WI38 (cell line): ENCODE measurements around the gene DDX55.

Experiments
- H3K4me3 ChIP-seq: 2 replicates; pipeline ENCODE4 v1.5.1; 2011; ENCODE audit warnings: low read depth, mild to moderate bottlenecking, control low read depth, low read length
- TF ChIP-seq, protein P1 (sequence below): IDR thresholded peaks from 2 replicates; pipeline ENCODE4 v1.5.1; 2012; ENCODE audit warnings: low read depth, mild to moderate bottlenecking, control low read depth, low read length

DDX55 gene

DNA sequence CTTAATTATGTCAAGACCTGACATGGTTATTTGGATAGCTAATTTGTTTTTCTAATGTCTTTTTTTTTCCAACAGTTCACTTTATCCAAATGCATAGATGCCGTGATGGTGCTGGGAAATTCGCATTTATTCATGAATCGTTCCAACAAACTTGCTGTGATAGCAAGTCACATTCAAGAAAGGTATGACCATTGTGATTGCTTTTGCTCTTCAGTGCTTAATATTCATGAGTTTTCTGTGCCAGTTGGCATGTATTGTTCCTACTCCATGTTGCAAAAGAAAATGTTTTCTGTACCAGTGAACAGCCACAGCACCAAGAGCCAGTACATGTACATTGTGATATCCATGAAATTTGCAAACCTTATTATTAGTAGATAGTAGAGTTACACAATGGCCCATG is 43.5 kb downstream of the DDX55 start:
- no peak overlapping the region for H3K4me3 ChIP-seq
- TF ChIP-seq, protein P1, sequence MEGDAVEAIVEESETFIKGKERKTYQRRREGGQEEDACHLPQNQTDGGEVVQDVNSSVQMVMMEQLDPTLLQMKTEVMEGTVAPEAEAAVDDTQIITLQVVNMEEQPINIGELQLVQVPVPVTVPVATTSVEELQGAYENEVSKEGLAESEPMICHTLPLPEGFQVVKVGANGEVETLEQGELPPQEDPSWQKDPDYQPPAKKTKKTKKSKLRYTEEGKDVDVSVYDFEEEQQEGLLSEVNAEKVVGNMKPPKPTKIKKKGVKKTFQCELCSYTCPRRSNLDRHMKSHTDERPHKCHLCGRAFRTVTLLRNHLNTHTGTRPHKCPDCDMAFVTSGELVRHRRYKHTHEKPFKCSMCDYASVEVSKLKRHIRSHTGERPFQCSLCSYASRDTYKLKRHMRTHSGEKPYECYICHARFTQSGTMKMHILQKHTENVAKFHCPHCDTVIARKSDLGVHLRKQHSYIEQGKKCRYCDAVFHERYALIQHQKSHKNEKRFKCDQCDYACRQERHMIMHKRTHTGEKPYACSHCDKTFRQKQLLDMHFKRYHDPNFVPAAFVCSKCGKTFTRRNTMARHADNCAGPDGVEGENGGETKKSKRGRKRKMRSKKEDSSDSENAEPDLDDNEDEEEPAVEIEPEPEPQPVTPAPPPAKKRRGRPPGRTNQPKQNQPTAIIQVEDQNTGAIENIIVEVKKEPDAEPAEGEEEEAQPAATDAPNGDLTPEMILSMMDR, result no peak

DNA sequence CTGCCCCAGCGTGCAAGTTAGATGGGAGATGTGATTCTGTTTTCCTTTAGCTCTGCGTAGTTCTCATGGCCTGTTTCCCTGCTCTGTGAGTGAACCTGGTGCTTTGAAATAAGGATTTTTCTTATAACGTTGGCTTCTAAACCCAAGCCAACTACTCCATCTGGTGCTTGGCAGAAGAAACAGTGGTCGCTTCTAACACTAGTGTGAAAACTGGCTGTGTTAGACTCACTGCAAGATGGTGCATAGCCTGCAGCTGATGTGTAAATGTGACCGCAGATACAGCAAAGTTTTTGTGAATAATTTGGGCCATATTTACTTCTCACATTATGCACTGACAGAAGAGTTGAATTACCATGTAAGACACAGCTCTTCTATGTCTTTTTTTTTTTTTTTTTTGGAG is 44.0 kb downstream of the DDX55 start:
- H3K4me3 ChIP-seq, result no peak overlapping the region
- TF ChIP-seq, protein P1, result no peak

DNA sequence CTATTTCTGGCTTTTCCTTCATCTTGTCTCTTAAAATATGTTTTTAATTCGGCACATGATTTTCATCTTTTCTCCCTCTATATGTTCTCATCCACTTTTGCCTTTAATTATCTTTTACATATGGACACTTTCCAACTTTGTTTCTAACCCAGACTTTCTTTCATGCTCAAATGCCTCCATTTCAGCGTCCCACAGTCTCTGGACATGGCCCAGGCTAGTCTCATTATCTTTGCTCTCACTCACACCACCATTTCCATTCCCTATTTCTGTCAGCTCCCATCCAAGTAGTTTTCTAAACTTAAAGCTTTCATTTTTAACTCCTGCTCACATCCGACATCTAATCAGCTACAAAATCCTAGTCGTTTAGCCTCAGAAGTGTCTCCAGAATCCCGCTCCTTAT is 46.5 kb downstream of the DDX55 start:
- no peak overlapping the region for H3K4me3 ChIP-seq

GRCh38 chr12:123654129-123654701 is 52.3 kb downstream of the DDX55 start:
- TF ChIP-seq, protein P1, result no peak

More for the DNA sequence above, 46.5 kb downstream of the DDX55 start:
- TF ChIP-seq, protein P1, result no peak

GRCh38 chr12:123655420-123655819 is 53.5 kb downstream of the DDX55 start:
- H3K4me3 ChIP-seq, result no peak overlapping the region
- TF ChIP-seq, protein P1, result no peak

More at GRCh38 chr12:123654129-123654701, 52.3 kb downstream of the DDX55 start:
- H3K4me3 ChIP-seq, result no peak overlapping the region

DNA sequence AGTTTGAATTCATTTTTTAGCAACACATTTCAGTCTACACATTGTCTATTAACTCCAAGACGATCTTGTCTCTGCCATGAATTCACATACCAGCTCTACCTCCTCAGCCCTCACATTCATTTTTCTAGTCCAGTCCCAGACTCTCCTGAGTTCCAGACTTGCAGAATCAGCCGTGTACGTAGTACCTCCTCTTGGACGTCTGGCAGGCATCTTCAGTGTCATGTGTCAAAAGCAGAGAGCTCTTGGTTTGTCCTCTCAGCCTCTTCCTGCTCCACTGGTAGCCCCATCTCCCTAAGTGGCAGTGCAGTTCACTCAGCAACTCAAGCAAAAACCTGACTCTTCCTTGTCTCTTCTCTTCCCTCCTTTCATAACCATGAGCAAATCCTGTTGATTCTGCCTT is 54.5 kb downstream of the DDX55 start:
- no peak overlapping the region for H3K4me3 ChIP-seq
- TF ChIP-seq, protein P1, result no peak

DNA sequence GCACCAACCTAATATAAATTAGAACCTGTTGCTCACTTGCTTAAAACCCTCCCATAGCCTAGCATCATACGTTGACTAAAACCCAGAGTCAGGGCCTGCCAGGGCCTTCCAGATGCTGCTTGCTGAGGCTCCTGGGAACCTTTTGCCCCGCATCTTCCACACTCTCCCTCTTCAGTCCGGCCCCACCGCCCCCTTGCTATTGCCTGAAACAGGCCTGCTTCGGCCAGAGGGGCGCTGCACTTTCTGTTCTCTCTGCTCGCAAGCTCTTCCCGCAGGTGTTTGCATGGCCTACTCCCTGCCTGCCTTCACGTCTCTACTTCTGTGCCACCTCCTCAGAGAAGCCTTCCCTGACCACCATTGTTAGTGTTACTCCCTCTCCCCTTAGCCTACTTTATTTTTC is 55.3 kb downstream of the DDX55 start:
- H3K4me3 ChIP-seq, result no peak overlapping the region
- TF ChIP-seq, protein P1, result no peak
